ENCODE measurements around the gene PNPLA7. TPM values are rescaled to one million over a fixed set of nuclear protein-coding genes. Genes with fewer than 3 reads are reported as not detected.

Gene PNPLA7
- total RNA-seq, 1 donor from 2014 or later = 13.5 TPM

DNA sequence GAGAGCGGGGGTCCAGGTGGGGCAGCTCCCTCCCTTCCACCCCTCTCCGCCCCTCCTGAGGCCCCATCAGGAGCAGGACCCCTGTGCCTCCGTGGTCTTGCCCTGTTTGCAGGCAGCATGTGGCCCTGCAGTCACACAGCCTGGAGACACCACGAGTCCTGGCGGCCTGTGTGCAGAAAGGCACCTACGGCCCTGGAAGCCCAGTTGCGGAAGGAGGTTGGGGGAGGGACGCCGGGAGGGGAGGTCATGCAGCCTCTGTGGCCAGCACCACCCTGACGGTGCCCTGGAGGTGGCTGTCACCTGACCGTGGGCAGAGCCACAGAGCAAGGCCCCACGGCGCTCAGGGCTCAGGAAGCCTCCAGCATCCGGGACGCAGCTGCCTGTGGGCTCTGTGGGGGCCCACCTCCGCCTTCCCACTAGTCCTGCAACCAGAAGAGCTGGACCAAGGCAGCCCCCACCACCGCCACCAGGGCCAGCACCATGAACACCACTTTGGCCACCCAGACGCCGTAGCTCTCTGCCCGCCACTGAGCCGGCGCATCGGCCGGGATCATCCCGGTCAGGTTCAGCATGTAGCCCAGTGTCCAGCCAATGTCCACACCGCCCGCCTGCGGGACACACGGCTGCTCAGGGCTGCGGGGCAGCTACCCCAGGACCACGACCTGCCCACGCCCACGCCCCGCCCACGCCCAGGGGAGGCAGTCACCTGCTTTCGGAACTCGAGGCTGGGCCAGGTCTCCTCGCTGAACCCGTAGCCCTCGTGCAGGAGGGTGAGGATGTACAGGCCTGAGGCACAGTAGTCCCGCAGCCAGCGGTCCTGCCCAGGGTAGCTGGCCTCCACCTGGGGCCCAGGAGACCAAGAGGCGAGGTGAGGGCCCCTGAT is 115.5 kb downstream of the PNPLA7 start:
- peaks cover 6 to 8% of the 10 kb centered on the region in 2 donors for H3K4me1 ChIP-seq
- H3K27me3 ChIP-seq = no peaks in the 10 kb centered on the region
- intact Hi-C loops (cut with DNase I) = no loop called here
- H3K9me3 ChIP-seq = no peaks in the 10 kb centered on the region
- DNase-seq (ENCODE audit: low spot score in 2 of 2) = no peak
- no peak overlapping the region for H3K4me3 ChIP-seq
- H3K36me3 ChIP-seq = no peaks in the 10 kb centered on the region
- no peak for TF ChIP-seq CTCF (IDR thresholded peaks at IDR 0.05)
- H3K27ac ChIP-seq = no peak overlapping the region

DNA sequence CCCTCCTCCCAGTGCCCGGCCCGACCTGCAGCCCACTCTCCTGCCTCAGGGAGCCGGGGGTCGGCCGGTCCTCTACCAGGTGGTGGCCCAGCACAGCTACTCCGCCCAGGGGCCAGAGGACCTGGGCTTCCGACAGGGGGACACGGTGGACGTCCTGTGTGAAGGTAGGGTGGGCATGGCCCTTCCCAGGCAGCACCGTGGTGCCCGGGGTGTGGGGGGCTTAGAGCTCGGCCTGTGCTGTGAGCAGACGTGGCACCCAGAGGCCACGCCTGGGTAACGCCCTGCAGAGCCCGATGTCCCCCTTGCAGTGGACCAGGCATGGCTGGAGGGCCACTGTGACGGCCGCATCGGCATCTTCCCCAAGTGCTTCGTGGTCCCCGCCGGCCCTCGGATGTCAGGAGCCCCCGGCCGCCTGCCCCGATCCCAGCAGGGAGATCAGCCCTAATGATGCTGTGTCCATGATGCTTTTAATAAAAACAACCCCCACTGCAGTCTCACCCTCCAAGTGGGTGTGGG is 116.2 kb downstream of the PNPLA7 start:
- DNase-seq (ENCODE audit: low spot score in 2 of 2) = no peak
- Histone ChIP-seq H3K4me1 (peaks cover 6 to 8% of the 10 kb centered on the region in 2 donors), H3K4me3 (no peak overlapping the region), H3K27ac (no peak overlapping the region), H3K36me3 (no peaks in the 10 kb centered on the region), H3K27me3 (no peaks in the 10 kb centered on the region), H3K9me3 (no peaks in the 10 kb centered on the region)
- intact Hi-C loops (cut with DNase I) = no loop called here
- no peak for TF ChIP-seq CTCF (IDR thresholded peaks at IDR 0.05)

DNA sequence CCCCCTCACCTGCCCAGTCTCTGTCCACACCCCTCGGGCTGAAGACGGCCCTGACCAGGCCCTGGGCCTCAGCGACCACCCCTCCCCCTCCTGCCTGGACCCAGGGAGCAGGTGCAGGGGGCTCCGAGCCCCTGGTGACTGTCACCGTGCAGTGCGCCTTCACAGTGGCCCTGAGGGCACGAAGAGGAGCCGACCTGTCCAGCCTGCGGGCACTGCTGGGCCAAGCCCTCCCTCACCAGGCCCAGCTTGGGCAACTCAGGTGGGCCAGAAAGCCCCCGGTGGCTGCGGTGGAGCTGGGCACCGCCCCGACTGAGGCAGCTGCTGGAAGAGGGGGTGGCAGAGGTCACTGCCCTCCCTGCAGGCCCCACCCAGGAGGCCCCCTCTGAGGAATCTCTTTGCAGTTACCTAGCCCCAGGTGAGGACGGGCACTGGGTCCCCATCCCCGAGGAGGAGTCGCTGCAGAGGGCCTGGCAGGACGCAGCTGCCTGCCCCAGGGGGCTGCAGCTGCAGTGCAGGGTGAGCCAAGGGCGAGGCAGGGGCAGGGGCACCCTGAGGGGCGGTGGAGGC is 116.8 kb downstream of the PNPLA7 start:
- Histone ChIP-seq H3K4me3 (no peak overlapping the region), H3K4me1 (peaks cover 6 to 8% of the 10 kb centered on the region in 2 donors), H3K27ac (no peak overlapping the region), H3K36me3 (no peaks in the 10 kb centered on the region), H3K9me3 (no peaks in the 10 kb centered on the region), H3K27me3 (no peaks in the 10 kb centered on the region)
- no peak for DNase-seq (ENCODE audit: low spot score in 2 of 2)
- TF ChIP-seq CTCF (IDR thresholded peaks at IDR 0.05) = no peak
- intact Hi-C loops (cut with DNase I) = no loop called here

DNA sequence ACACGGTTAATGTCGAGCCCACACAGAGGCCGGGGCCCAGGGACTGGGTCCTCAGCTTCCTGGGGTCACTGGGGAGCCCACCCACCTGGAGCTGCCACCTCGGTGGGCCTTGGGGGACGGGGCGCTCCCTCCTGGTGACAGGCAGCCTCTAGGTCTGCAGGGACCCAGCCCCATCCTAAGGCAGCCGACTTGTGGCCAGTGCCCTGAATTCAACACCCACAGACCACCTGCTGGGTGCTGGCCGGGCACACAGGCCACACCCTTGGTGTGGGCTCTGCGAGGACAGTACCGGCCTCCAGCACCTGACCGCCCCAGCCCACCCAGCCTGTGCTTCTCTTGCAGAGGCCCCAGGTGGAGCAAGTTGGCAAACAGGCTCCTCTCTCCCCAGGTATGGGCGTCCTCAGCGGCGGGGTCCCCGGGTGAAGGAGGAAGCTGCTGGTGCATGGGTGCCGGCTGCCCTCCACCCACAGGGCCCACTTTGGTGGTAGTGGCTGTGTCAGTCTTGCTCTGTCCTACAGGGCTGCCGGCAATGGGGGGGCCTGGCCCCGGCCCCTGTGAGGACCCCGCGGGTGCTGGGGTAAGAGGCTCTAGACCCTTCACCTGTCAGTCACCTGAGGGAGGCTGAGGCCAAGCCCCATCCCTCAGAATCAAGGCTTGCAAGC is 117.4 kb downstream of the PNPLA7 start:
- Histone ChIP-seq H3K36me3 (no peaks in the 10 kb centered on the region), H3K9me3 (no peaks in the 10 kb centered on the region), H3K27me3 (no peaks in the 10 kb centered on the region), H3K27ac (no peak overlapping the region), H3K4me1 (peaks cover 6 to 8% of the 10 kb centered on the region in 2 donors), H3K4me3 (no peak overlapping the region)
- intact Hi-C loops (cut with DNase I) = no loop called here
- no peak for TF ChIP-seq CTCF (IDR thresholded peaks at IDR 0.05)
- no peak for DNase-seq (ENCODE audit: low spot score in 2 of 2)

DNA sequence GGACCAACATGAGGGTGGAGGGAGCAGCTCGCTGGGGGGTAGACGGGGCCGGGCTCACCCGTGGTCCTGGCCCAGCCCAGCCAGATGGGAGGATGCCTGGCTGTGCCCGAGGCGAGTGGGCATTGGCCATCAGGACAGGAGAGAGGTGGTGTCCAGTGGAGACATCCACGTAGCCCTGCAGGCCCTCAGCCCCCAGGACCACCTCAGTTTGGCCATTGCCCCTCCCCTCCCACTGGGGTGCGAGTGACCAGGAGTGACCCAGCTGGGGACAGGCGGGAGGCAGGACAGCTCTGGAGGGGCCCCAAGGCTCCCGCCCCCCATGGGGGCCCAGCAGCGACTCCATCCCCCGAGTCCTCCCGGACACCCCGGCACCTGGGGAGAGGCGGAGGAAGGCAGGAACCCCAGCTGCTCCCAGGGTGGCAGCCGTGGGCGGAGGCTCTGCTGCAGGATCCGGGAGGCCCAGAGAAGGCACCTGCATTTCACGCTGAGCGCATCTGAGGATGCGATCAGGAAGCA is 118.7 kb downstream of the PNPLA7 start:
- TF ChIP-seq CTCF (IDR thresholded peaks at IDR 0.05) = no peak
- no peak overlapping the region for H3K27ac ChIP-seq
- no peak overlapping the region for H3K4me3 ChIP-seq
- intact Hi-C loops (cut with DNase I) = no loop called here
- no peaks in the 10 kb centered on the region for H3K36me3 ChIP-seq
- no peak for DNase-seq (ENCODE audit: low spot score in 2 of 2)
- H3K9me3 ChIP-seq = no peaks in the 10 kb centered on the region
- H3K4me1 ChIP-seq = peaks cover 6 to 7% of the 10 kb centered on the region in 2 donors
- no peaks in the 10 kb centered on the region for H3K27me3 ChIP-seq

Measured in ascending aorta (tissue), 2 donors.